ENCODE measurements around the gene TAPBPL.

Gene TAPBPL

GRCh38 chr12:6508087-6508486, 56.2 kb downstream of the TAPBPL start:
- no peaks in the 10 kb centered on the region for H3K9me3 ChIP-seq (replicated peaks; ENCODE audit: low read length)
- H3K36me3 ChIP-seq (ENCODE audit: insufficient read depth, low read length) = peaks cover 40% of the 10 kb centered on the region
- H3K4me2 ChIP-seq (ENCODE audit: low read length) = no peak overlapping the region
- H3K4me3 ChIP-seq (ENCODE audit: low read length) = no peak overlapping the region
- no peaks in the 10 kb centered on the region for H3K27me3 ChIP-seq (ENCODE audit: control insufficient read depth, insufficient read depth, low read length)
- no peak overlapping the region for H3K9ac ChIP-seq (ENCODE audit: low read depth, low read length)
- no peaks in the 10 kb centered on the region for H3K4me1 ChIP-seq (ENCODE audit: control insufficient read depth, insufficient read depth, low read length)

All from skeletal muscle satellite cell (primary cell).